Globus pallidus (tissue), 1 donor: Measurements from ENCODE around the gene BACE2.

Source experiments
- DNase-seq: peaks from one replicate; pipeline ENCODE4 v3.0.0-alpha.2; 2015; ENCODE audit warnings: low spot score

BACE2 gene

DNA sequence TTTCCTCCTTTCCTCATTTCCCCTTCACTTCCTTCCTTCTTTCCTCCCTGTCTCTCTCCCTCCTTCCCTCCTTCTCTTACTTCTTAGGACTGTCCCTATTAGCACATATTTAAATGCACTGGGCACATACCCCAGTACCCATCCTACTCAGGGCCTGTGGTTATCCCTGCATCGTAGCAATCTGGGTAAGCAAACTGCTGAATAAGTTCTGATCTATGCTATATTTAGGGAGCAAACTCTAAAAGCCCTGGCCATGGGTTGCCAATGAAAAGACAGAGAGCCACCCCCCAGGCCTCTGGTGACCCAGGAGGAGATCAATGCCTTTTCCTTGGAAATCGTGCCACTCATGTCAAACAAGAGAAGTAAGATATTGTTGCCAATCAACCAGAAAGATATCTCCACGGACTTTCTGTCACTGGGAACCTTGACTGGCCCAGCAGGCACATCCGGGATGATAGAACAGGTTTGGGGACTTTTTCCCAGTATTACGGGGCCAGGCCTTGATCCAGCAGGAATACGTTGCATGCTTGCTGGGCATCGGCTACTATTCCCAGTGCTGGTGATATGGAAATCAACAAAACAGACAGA is 154.0 kb downstream of the BACE2 start:
- DNase-seq: no peak

- no peak for DNase-seq
These were observed 154.8 kb downstream of the BACE2 start for GRCh38 chr21:41322496-41323382.

DNA sequence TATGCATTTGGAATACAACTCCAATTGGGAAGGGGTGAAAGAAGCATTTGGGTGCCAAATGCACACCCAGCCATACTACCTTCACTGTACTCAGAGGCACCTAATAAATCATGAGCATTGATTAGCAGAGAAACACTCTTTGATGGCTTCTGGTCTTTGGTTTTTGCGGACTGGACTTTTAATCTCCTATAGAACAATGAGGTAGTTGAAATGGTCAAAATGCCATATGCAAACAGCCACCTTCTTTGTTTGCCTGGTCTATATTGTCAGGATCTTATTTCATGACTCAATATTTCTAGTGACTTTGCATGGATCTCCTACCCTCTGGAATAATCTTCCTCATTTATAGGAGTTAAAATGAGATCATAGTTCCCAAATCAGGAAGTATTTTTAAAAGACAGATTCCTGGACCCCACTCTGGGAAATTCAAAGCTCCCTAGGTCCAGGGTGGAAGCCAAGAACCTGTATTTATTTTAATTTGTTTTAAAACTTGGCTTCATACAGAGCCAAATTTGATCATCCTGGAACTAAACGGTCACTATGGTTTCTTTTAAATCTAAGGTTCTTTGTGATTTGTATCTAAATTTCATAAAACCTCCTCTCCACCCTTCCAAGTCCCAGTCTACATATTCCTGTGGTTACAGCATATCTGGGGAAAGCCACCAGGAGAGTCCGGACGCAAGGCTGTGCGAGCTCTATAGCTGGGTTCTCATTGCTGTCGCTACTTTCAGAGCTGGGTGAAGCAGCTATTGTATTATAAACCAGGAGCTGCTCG is 157.4 kb downstream of the BACE2 start:
- no peak for DNase-seq

GRCh38 chr21:41326414-41327080 is 158.6 kb downstream of the BACE2 start:
- no peak for DNase-seq

DNA sequence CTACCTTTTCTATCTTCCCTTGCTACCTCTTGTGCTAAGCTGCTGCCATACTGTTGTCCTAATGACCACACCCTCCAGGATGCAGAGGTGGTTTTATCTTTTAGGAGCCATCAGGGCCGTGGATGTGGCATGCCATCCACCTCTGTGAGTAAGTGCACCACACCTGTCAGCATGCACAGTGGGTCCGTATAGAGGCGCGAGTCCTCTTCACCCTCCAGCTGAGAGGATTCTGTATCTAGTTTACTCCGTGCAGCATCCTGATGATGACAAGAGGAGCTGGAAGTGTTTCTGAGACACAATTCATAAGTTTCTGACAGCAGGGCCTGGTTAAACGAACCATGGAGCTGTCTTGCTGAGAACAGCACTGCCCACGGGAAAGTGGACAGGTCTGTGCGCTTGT is 159.8 kb downstream of the BACE2 start:
- DNase-seq: no peak

DNA sequence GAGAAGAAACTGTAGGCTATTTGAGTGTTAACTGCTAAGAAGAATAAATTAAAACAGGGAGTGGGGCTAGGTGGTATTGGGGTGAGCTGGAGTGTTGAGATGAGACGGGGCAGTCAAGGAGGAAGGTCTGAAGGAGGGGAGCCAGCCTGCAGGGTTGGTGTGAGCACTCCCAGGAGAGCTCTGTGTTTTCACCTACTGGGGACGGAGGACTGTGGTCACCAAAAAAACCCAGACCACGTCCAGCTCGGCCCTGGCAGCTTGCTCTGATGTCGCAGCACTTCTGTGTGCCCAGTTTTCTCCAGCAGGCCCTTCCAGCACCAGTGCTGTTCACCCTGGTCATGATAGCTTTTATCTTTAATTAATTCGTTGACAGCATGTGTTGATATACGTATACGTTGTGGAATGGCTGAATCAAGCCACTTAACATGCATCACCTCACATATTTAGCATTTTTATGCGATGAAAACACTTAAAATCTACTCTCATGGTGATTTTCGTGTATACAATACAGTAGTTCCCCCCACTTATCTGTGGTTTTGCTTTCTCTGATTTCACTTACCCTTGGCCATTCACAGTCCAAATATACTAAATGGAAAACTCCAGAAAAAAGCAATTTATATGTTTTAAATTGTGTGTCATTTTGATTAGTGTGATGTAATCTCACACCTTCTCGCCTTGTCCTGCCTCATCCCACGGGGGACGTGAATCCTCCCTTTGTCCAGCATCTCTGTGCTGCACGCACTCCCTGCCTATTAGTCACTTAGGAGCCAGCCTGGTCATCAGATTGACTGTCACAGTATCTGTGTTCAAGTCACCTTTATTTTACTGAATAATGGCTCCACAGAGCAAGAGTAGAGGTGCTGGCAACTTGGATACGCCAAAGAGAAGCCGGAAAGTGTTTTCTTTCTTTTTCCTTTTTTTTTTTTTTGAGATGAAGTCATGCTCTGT is 161.0 kb downstream of the BACE2 start:
- no peak for DNase-seq
